H9 (cell line): Measurements from ENCODE around the gene C1orf159. TPM values are rescaled to one million over a fixed set of nuclear protein-coding genes. Genes with fewer than 3 reads are reported as not detected.

Experiments
- DNase-seq: peaks from one replicate; pipeline ENCODE4 v3.0.0-alpha.2; 2017
- H2AFZ ChIP-seq: one replicate; pipeline ENCODE4 v1.6.1; 2013; ENCODE audit warnings: mild to moderate bottlenecking, low read length, control low read depth, moderate library complexity
- H2AK5ac ChIP-seq: 2 replicates; pipeline ENCODE4 v1.6.1; 2013; ENCODE audit warnings: low read length, control low read depth, mixed read lengths; ENCODE audit not compliant: insufficient read length
- H2BK120ac ChIP-seq: one replicate; pipeline ENCODE4 v1.6.1; 2013; ENCODE audit warnings: low read depth, mild to moderate bottlenecking, low read length, control low read depth, inconsistent platforms; ENCODE audit not compliant: poor library complexity, severe bottlenecking
- H2BK12ac ChIP-seq: 2 replicates; pipeline ENCODE4 v1.6.1; 2013; ENCODE audit warnings: low read length, control low read depth, mixed read lengths, low read depth; ENCODE audit not compliant: insufficient read length
- H2BK15ac ChIP-seq: 2 replicates; pipeline ENCODE4 v1.6.1; 2013; ENCODE audit warnings: low read depth, low read length, control low read depth
- H2BK20ac ChIP-seq: one replicate; pipeline ENCODE4 v1.6.1; 2013; ENCODE audit warnings: low read depth, mild to moderate bottlenecking, low read length, control low read depth, inconsistent platforms; ENCODE audit not compliant: poor library complexity, severe bottlenecking
- H2BK5ac ChIP-seq: 2 replicates; pipeline ENCODE4 v1.6.1; 2013; ENCODE audit warnings: low read length, control low read depth, mixed read lengths; ENCODE audit not compliant: insufficient read length
- H3K14ac ChIP-seq: 2 replicates; pipeline ENCODE4 v1.6.1; 2013; ENCODE audit warnings: low read length, control low read depth; ENCODE audit not compliant: insufficient read depth
- H3K18ac ChIP-seq: 2 replicates; pipeline ENCODE4 v1.6.1; 2013; ENCODE audit warnings: low read depth, mild to moderate bottlenecking, mixed read lengths, low read length, control low read depth; ENCODE audit not compliant: insufficient read length
- H3K23ac ChIP-seq: 2 replicates; pipeline ENCODE4 v1.6.1; 2013; ENCODE audit warnings: low read length, control low read depth, mixed read lengths, low read depth; ENCODE audit not compliant: insufficient read length
- H3K23me2 ChIP-seq: 2 replicates; pipeline ENCODE4 v1.6.1; 2013; ENCODE audit warnings: low read depth, mild to moderate bottlenecking, mixed read lengths, low read length, control low read depth; ENCODE audit not compliant: insufficient read length, poor library complexity, severe bottlenecking
- H3K27ac ChIP-seq: 2 replicates; pipeline ENCODE4 v1.5.1; 2013; ENCODE audit warnings: low read length, control low read depth, mixed read lengths, low read depth; ENCODE audit not compliant: insufficient read length
- H3K27me3 ChIP-seq: 2 replicates; pipeline ENCODE4 v1.6.1; 2013; ENCODE audit warnings: low read length, control low read depth, inconsistent platforms; ENCODE audit not compliant: insufficient read depth
- H3K4ac ChIP-seq: 2 replicates; pipeline ENCODE4 v1.6.1; 2013; ENCODE audit warnings: low read depth, mild to moderate bottlenecking, control low read depth, inconsistent platforms, low read length, moderate library complexity
- H3K4me1 ChIP-seq: 2 replicates; pipeline ENCODE4 v1.6.1; 2013; ENCODE audit warnings: low read length, control low read depth, inconsistent platforms; ENCODE audit not compliant: insufficient read depth
- H3K4me2 ChIP-seq: 2 replicates; pipeline ENCODE4 v1.6.1; 2013; ENCODE audit warnings: low read length, control low read depth, mixed read lengths; ENCODE audit not compliant: insufficient read length, insufficient read depth
- H3K56ac ChIP-seq: 2 replicates; pipeline ENCODE4 v1.6.1; 2013; ENCODE audit warnings: low read depth, mild to moderate bottlenecking, mixed read lengths, low read length, control low read depth; ENCODE audit not compliant: insufficient read length
- H3K79me1 ChIP-seq: 2 replicates; pipeline ENCODE4 v1.6.1; 2013; ENCODE audit warnings: low read depth, mild to moderate bottlenecking, moderate library complexity, low read length, control low read depth, inconsistent platforms; ENCODE audit not compliant: insufficient read depth, poor library complexity, severe bottlenecking
- H3K79me2 ChIP-seq: 2 replicates; pipeline ENCODE4 v1.6.1; 2013; ENCODE audit warnings: low read length, control low read depth, inconsistent platforms; ENCODE audit not compliant: insufficient read depth
- H3K9ac ChIP-seq: 2 replicates; pipeline ENCODE4 v1.6.1; 2013; ENCODE audit warnings: low read length, control low read depth, mixed read lengths; ENCODE audit not compliant: insufficient read length; ENCODE audit errors: extremely low read depth
- H3K9me3 ChIP-seq: one replicate; pipeline ENCODE4 v1.6.1; 2013; ENCODE audit warnings: low read depth, low read length, inconsistent platforms; ENCODE audit not compliant: control insufficient read depth
- H3T11ph ChIP-seq: one replicate; pipeline ENCODE4 v1.6.1; 2013; ENCODE audit warnings: mild to moderate bottlenecking, low read length, control low read depth, inconsistent platforms
- H4K20me1 ChIP-seq: one replicate; pipeline ENCODE4 v1.6.1; 2013; ENCODE audit not compliant: control insufficient read depth, insufficient read length, insufficient read depth
- H4K5ac ChIP-seq: 2 replicates; pipeline ENCODE4 v1.6.1; 2013; ENCODE audit warnings: low read depth, mild to moderate bottlenecking, mixed read lengths, low read length, control low read depth; ENCODE audit not compliant: insufficient read length
- H4K8ac ChIP-seq: replicated peaks from 2 replicates; pipeline ENCODE4 v1.6.1; 2013; ENCODE audit warnings: low read length, control low read depth, mixed read lengths, low read depth; ENCODE audit not compliant: insufficient read length
- H4K91ac ChIP-seq: 2 replicates; pipeline ENCODE4 v1.6.1; 2013; ENCODE audit warnings: low read depth, mild to moderate bottlenecking, moderate library complexity, mixed read lengths, low read length, control low read depth; ENCODE audit not compliant: insufficient read length
- H3K27ac Mint-ChIP-seq, 3 experiments: 2 replicates in 2 of 3; 3 replicates in 1 of 3; pipeline ENCODE4 v1.8.0; 2020 to 2021; ENCODE audit warnings: mixed read lengths in 3 of 3, mild to moderate bottlenecking in 1 of 3, moderate library complexity in 1 of 3
- H3K27me3 Mint-ChIP-seq: 2 replicates; pipeline ENCODE4 v1.8.0; 2021; ENCODE audit warnings: low read depth, mild to moderate bottlenecking, moderate library complexity, mixed read lengths
- H3K36me3 Mint-ChIP-seq, 3 experiments: 2 replicates in 2 of 3; 3 replicates in 1 of 3; pipeline ENCODE4 v1.8.0; 2020 to 2021; ENCODE audit warnings: low read depth in 3 of 3, mixed read lengths in 3 of 3; ENCODE audit not compliant: insufficient read depth in 1 of 3
- H3K4me1 Mint-ChIP-seq, 2 experiments: 2 replicates each; pipeline ENCODE4 v1.8.0; 2020; ENCODE audit warnings: mixed read lengths in 2 of 2
- H3K4me3 Mint-ChIP-seq, 2 experiments: 2 replicates in 1 of 2; 3 replicates in 1 of 2; pipeline ENCODE4 v1.8.0; 2020 to 2021; ENCODE audit warnings: mild to moderate bottlenecking in 2 of 2, mixed read lengths in 2 of 2, moderate library complexity in 1 of 2
- H3K9me3 Mint-ChIP-seq, 2 experiments: 2 replicates in 1 of 2; 3 replicates in 1 of 2; pipeline ENCODE4 v1.8.0; 2020; ENCODE audit warnings: mild to moderate bottlenecking in 2 of 2, mixed read lengths in 2 of 2, moderate library complexity in 1 of 2
- WGBS: extraction: QIAGEN DNeasy Blood & Tissue Kit; methylation state at CpG from one replicate; pipeline ENCODE4 v1.1.7; 2013; ENCODE audit warnings: missing lambda C conversion rate, low lambda C conversion rate, mixed read lengths; ENCODE audit not compliant: insufficient read length; ENCODE audit errors: extremely low coverage; 5-methylcytosine and 5-hydroxymethylcytosine counted together
- total RNA-seq: library from RNA; stranded (reverse); gene quantifications from 2 replicates; pipeline ENCODE4 v1.2.1, GENCODE V29; 2021
- TF ChIP-seq, protein P1 (sequence below): fragments of 200-600 bp; sonication (generic); conservative IDR thresholded peaks from 3 replicates; pipeline ENCODE4 v1.8.0; 2021; ENCODE audit warnings: antibody characterized with exemption, mild to moderate bottlenecking

C1orf159 gene
- total RNA-seq, 1 experiment from 2014 or later, result 12.3 TPM

- Mint-ChIP-seq H3K9me3 (peaks cover 24 to 26% of the 10 kb centered on the region in 2 experiments), H3K4me1 (peaks cover 19 to 22% of the 10 kb centered on the region in 2 experiments), H3K27me3 (peaks cover 6% of the 10 kb centered on the region), H3K36me3 (peaks cover 29 to 51% (median 31%) of the 10 kb centered on the region in 3 experiments), H3K27ac (peak overlapping the region; percentile 21 to 66 (median 59); a peak in 4 of 7 replicates), H3K4me3 (no peak overlapping the region; a peak in 1 of 5 replicates)
- Histone ChIP-seq H3K56ac (no peak overlapping the region), H3K9me3 (peaks cover 7% of the 10 kb centered on the region), H3K4me2 (no peak overlapping the region), H3K79me2 (no peaks in the 10 kb centered on the region; the same call in 1 of the 2 replicates), H3K4ac (no peak overlapping the region), H4K91ac (no peak overlapping the region), H2AK5ac (no peak overlapping the region), H3K27me3 (peaks cover 3% of the 10 kb centered on the region; the same call in 1 of the 2 replicates), H2BK20ac (no peak overlapping the region), H2BK12ac (no peak overlapping the region), H2BK15ac (no peak overlapping the region), H3K4me1 (no peaks in the 10 kb centered on the region; the same call in 1 of the 2 replicates), H4K20me1 (no peaks in the 10 kb centered on the region), H3K9ac (no peak overlapping the region), H3K79me1 (peaks cover 2% of the 10 kb centered on the region), H3K23ac (no peak overlapping the region), H2AFZ (no peak overlapping the region), H3T11ph (no peak overlapping the region), H2BK5ac (no peak overlapping the region), H4K8ac (no peak overlapping the region), H4K5ac (no peak overlapping the region), H3K27ac (no peak overlapping the region), H3K14ac (no peak overlapping the region), H3K18ac (no peak overlapping the region), H2BK120ac (no peak overlapping the region), H3K23me2 (peaks cover 8% of the 10 kb centered on the region)
- TF ChIP-seq, protein P1, sequence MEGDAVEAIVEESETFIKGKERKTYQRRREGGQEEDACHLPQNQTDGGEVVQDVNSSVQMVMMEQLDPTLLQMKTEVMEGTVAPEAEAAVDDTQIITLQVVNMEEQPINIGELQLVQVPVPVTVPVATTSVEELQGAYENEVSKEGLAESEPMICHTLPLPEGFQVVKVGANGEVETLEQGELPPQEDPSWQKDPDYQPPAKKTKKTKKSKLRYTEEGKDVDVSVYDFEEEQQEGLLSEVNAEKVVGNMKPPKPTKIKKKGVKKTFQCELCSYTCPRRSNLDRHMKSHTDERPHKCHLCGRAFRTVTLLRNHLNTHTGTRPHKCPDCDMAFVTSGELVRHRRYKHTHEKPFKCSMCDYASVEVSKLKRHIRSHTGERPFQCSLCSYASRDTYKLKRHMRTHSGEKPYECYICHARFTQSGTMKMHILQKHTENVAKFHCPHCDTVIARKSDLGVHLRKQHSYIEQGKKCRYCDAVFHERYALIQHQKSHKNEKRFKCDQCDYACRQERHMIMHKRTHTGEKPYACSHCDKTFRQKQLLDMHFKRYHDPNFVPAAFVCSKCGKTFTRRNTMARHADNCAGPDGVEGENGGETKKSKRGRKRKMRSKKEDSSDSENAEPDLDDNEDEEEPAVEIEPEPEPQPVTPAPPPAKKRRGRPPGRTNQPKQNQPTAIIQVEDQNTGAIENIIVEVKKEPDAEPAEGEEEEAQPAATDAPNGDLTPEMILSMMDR, result no peak
- no peak for DNase-seq
- WGBS, result no CpG with 5 or more reads among the region's 30 CpGs
These were observed 3.5 kb downstream of the C1orf159 start for GRCh38 chr1:1112237-1112985.
